ENCODE results near the gene RAI2. TPM values are rescaled to one million over a fixed set of nuclear protein-coding genes. Genes with fewer than 3 reads are reported as not detected.

RAI2 gene
- total RNA-seq, 2 donors from 2014 or later, result 1.1 TPM; not detected in 1

Other genes with a start within 250 kb of the RAI2 start
- 1 to 10 TPM in 1 of 2 donors, under 1 TPM in 1; 0.93 to 1.1 TPM for gene SCML1, start 123.8 kb downstream of the RAI2 start, total RNA-seq

Measured in natural killer cell treated with Interleukin-12 subunit alpha and Interleukin-12 subunit beta and Interleukin-15 and Interleukin-18, amount 100 ng/mL, for 72 hours (primary cell).